ENCODE results near the gene ASB13.
A peak's percentile ranks its signal among the peaks of the same experiment; 100 is the strongest.

Gene ASB13, protein sequence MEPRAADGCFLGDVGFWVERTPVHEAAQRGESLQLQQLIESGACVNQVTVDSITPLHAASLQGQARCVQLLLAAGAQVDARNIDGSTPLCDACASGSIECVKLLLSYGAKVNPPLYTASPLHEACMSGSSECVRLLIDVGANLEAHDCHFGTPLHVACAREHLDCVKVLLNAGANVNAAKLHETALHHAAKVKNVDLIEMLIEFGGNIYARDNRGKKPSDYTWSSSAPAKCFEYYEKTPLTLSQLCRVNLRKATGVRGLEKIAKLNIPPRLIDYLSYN

DNA sequence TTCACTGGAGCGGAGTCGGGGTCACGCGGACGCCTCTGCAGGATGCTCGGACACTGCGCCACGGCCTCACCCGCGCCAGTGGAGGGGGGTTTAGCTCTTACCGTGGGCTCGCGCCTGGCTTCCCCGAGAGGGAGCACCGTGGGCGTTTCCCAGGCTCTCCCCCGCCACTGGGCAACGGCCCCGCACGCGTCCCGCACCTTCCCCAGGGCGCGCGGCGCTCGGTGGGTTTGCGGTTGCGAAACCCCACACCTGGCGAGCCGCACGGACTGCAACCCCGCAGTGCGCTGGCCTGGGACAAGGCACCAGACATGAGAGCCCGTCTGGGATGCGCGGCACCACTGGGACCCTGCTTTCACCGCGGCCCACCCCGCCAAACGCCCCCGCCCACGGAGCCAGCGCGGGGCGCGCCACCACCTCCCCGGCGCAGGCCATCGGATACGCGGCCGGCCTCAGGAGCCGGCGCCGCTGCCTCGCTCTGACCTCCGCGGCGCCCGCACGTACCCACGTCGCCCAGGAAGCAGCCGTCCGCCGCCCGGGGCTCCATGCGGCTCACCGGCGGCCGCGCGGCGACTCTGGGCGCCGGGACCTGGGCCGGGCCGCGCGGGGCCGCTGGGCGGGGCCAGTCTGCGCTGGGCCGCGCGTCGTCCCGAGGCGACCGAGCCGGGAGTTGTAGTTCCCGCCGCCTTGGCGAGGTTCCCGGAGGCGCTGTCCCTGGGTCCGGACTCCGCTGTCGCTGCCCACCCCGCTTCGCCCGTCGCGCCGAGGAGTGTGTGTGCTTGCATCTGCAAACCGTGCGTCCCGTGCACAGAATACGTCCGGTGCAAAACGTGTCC is at the start of gene ASB13:
Gene ASB13, minus strand, starts transcription at position 588 of the 833 bp plus-strand sequence. Its CDS starts 44 bp downstream, at position 544.
- TF ChIP-seq, protein P1, sequence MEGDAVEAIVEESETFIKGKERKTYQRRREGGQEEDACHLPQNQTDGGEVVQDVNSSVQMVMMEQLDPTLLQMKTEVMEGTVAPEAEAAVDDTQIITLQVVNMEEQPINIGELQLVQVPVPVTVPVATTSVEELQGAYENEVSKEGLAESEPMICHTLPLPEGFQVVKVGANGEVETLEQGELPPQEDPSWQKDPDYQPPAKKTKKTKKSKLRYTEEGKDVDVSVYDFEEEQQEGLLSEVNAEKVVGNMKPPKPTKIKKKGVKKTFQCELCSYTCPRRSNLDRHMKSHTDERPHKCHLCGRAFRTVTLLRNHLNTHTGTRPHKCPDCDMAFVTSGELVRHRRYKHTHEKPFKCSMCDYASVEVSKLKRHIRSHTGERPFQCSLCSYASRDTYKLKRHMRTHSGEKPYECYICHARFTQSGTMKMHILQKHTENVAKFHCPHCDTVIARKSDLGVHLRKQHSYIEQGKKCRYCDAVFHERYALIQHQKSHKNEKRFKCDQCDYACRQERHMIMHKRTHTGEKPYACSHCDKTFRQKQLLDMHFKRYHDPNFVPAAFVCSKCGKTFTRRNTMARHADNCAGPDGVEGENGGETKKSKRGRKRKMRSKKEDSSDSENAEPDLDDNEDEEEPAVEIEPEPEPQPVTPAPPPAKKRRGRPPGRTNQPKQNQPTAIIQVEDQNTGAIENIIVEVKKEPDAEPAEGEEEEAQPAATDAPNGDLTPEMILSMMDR (IDR thresholded peaks at IDR 0.05; ENCODE audit: low read depth, low read length) = peak; percentile 2
- H3K4me3 ChIP-seq (replicated peaks in 1 of 2; ENCODE audit: low read depth in 2 of 2, low read length in 2 of 2) = peak within 1 kb of the TSS; percentile 75 to 86
- peak; percentile 37 to 54 for DNase-seq (ENCODE audit: low read depth in 2 of 2)

DNA sequence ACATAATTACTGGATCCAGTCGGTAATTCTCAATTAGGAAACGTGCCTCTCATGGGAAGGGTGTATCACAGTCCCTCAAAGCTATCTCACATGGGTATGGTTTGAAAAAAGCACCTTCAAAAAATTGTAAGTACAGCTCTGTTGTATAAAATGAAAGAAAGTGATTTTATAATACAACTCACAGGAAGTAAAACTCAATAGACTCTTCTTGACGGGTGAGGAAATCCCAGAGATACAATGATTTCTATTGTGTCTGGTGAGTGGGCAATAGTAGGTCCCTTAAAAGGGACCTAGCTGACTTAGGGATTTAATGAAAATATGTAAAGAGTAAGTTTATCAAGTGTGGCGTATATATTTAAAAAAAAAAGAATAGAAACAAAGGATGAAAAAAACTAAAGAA is 45.2 kb upstream of the ASB13 start:
- no peak for DNase-seq (ENCODE audit: low read depth in 2 of 2)
- TF ChIP-seq, protein P1 (IDR thresholded peaks at IDR 0.05; ENCODE audit: low read depth, low read length) = no peak
- no peak overlapping the region for H3K4me3 ChIP-seq (replicated peaks in 1 of 2; ENCODE audit: low read depth in 2 of 2, low read length in 2 of 2)

DNA sequence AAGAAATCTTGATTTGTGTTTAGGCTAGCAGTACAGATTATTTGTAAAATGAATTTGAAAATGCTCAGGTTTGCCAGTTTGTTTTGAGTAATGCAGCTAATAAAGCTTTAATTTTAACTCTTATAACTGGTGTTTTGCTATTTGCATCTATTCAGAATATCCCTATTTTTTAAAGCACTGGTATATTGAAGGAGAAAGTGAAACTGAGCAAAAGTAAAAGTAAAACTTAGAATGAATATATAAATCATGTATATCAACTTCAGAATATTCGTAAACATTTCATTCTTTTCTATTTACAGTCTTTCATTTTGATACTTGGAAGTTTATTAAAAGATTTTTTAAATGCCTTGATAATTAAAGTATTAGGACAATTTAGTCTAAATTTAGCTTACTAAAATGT is 44.5 kb upstream of the ASB13 start:
- H3K4me3 ChIP-seq (replicated peaks in 1 of 2; ENCODE audit: low read depth in 2 of 2, low read length in 2 of 2) = no peak overlapping the region
- TF ChIP-seq, protein P1 (IDR thresholded peaks at IDR 0.05; ENCODE audit: low read depth, low read length) = no peak
- no peak for DNase-seq (ENCODE audit: low read depth in 2 of 2)

DNA sequence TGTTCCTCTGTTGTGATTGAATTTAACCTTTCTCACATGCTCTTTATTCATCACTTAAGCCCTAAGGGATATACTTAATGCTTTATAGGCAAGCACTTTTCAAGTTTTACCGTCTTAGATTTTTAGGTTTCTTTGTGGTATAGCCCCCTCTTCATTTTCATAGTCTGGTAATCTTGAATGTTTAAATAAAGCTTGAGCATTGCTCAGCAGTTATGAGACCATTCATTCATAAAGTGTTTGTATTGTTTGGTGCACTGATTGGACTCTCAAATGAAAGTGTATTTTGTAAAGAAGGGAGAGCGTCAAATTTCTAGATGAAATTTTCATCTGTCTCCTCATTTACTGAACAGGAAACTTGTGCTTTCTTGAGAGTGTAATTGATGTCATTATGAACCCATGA is 43.5 kb upstream of the ASB13 start:
- TF ChIP-seq, protein P1 (IDR thresholded peaks at IDR 0.05; ENCODE audit: low read depth, low read length) = no peak
- DNase-seq (ENCODE audit: low read depth in 2 of 2) = no peak
- no peak overlapping the region for H3K4me3 ChIP-seq (replicated peaks in 1 of 2; ENCODE audit: low read depth in 2 of 2, low read length in 2 of 2)

DNA sequence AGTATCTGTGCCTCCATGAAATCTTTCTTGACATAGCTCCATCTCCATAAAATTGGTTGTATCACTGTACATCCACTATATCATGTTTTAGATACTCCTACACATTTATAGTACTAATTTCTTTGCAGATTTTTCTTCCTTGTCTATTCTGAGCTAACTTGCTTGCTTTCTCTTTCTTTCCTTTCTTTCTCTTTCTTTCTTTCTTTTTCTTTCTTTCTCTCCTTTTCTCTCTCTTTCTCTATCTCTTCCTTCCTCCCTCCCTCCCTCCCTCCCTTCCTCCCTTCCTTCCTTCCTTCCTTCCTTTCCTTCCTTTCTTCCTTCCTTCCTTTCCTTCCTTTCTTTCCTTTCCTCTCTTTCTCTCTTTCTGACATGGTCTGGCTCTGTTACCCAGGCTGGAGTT is 42.0 kb upstream of the ASB13 start:
- H3K4me3 ChIP-seq (replicated peaks in 1 of 2; ENCODE audit: low read depth in 2 of 2, low read length in 2 of 2) = no peak overlapping the region
- DNase-seq (ENCODE audit: low read depth in 2 of 2) = no peak
- TF ChIP-seq, protein P1 (IDR thresholded peaks at IDR 0.05; ENCODE audit: low read depth, low read length) = no peak

DNA sequence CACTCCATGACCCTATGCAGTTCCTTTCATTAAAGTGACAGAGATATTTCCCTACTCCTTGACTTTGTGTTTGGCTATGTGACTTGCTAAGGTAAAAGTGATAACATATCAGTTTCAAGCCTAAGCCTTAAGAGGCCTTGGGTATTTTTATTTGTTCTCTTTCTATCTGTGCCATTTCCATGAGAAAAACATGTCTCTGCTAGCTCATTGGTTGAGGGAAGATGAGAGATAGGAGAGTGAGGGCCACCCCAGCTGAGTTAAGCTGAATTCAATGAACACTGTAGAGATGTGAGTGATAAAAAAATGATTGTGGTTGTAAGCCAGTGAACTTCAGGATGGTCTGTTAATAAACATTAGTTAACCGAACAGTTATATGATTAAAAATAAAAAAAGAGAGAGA is 31.7 kb upstream of the ASB13 start:
- no peak for DNase-seq (ENCODE audit: low read depth in 2 of 2)
- TF ChIP-seq, protein P1 (IDR thresholded peaks at IDR 0.05; ENCODE audit: low read depth, low read length) = no peak
- H3K4me3 ChIP-seq (replicated peaks in 1 of 2; ENCODE audit: low read depth in 2 of 2, low read length in 2 of 2) = no peak overlapping the region
